ELR (cell line): ENCODE results near the gene DCAF11.

Experiments
- DNase-seq: peaks from one replicate; pipeline ENCODE4 v3.0.0-alpha.2; 2015; ENCODE audit warnings: low read depth

Gene DCAF11

GRCh38 chr14:24121210-24121609 is 6.6 kb downstream of the DCAF11 start:
- DNase-seq = no peak

GRCh38 chr14:24122416-24122815 is 7.8 kb downstream of the DCAF11 start:
- no peak for DNase-seq

DNA sequence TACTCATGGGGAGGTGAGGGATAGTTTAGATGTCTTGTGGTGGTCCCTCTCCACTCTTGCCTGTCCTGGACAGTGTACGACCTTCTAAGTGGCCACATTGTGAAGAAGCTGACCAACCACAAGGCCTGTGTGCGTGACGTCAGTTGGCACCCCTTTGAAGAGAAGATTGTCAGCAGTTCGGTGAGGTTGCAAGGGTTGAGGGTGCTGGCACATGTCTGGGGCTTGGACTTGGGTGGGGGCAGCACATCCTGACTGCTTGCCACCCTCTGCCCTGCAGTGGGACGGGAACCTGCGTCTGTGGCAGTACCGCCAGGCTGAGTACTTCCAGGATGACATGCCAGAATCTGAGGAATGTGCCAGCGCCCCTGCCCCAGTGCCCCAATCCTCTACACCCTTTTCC is 8.3 kb downstream of the DCAF11 start:
- no peak for DNase-seq

GRCh38 chr14:24123424-24124417 is 9.1 kb downstream of the DCAF11 start:
- no peak for DNase-seq

DNA sequence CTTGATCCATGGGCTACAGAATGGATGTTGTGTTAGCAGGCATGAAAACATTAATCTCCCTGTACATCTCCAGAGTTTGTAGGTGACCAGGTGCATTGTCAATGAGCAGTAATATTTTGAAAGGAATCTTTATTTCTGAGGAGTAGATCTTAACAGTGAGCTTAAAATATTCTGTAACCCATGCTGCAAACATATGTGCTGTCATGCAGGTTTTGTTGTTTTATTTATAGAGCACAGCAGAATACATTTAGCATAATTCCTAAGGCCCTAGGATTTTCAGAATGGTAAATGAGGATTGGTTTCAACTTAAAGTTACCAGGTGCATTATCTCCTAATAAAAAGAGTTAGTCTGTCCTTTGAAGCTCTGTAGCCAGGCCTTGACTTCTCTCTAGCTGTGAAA is 12.4 kb downstream of the DCAF11 start:
- DNase-seq = no peak

DNA sequence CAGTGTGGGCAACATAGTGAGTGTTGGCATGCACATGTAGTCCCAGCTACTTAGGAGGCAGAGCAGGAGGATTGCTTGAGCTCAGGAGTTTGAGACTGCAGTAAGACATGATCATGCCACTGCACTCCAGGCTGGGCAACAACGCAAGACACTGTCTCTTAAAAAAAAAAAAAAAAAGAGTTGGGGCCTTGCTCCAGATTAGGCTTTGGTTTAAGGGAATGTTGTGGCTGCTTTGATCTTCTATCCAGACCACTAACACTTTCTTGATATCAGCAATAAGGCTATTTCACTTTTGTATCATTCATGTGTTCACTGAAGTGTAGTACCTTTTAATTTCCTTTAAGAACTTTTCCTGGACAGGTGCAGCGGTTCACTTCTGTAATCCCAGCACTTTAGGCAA is 13.1 kb downstream of the DCAF11 start:
- no peak for DNase-seq

DNA sequence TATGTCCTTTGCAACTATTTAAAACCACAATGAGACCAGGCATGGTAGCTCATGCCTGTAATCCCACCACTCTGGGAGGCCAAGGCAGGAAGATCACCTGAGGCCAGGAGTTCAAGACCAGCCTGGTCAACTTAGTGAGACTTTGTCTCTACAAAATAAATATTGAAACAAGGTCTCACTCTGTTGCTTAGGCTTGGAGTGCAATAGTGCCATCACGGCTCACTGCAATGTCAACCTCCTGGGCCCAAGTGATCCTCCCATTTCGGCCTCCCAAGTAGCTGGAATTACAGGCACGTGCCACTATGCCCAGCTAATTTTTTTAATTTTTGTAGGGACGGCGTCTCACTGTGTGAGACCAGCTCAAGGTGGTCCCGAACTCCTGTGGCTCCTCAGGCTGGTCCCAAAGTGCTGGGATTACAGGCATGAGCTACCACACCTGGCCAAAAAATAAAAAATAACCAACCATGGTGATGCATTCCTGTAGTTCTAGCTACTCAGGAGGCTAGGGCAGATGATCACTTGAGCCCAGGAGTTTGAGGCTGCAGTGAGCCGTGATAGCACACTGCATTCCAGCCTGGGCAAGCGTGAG is 14.9 kb downstream of the DCAF11 start:
- DNase-seq = no peak

GRCh38 chr14:24130380-24130716 is 15.8 kb downstream of the DCAF11 start, which contains the start of gene FITM1:
Gene FITM1 (plus strand): TSS chr14:24130659. CDS start chr14:24131564, 905 bp downstream.
- DNase-seq = no peak

GRCh38 chr14:24130717-24131548 is 16.4 kb downstream of the DCAF11 start:
- no peak for DNase-seq

- DNase-seq = no peak
Measured at GRCh38 chr14:24131549-24131966, 17.0 kb downstream of the DCAF11 start.

- no peak for DNase-seq
Measured at GRCh38 chr14:24132061-24132685, 17.6 kb downstream of the DCAF11 start.

GRCh38 chr14:24132976-24133375 is 18.4 kb downstream of the DCAF11 start:
- no peak for DNase-seq

GRCh38 chr14:24133735-24134134 is 19.2 kb downstream of the DCAF11 start:
- no peak for DNase-seq

GRCh38 chr14:24135584-24135833 is 20.9 kb downstream of the DCAF11 start:
- no peak for DNase-seq

DNA sequence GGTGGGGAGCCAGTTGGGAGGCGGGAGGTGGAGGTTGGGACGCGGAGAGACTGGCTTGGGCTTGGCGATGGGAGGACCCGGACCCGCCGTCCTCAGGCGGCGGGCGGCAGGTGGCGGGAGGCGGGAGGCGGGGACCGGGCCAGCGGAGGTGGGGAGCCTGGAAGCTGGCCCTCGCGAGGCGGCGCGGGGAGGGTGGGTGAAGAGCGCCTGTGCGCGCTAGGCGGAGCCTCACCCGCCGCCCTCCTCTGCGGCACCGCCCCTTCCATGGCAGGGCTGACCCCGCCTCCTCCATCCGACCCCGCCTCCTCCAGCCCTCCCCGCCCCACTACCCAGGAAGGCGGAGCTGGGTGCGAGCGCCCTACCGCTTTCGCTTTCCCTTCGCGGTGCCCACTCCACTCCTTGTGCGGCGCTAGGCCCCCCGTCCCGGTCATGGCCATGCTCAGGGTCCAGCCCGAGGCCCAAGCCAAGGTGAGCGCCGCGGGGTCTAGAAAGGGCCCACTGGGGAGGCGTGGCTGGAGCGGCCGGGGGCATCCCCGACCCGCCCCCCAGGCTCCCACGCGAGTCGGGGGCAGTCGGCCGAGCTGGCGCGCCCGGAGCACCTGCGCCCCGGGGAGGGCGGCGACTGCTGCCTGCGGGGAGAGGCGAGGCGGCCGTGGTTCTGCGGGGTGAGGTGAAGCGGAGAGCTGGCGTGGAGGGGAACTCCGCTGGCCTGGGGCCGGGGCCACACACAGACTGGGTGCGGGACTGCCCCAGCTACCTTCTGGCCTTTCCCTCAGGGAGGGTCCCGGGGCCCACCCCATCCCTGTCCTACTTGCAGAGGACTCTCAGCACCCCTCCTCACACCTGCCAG is 21.5 kb downstream of the DCAF11 start, which contains the start of gene PSME1:
PSME1 (plus strand) TSS at position 361 of the 850 bp plus-strand sequence; CDS start at position 430, 69 bp downstream.
- DNase-seq = peak; percentile 90

DNA sequence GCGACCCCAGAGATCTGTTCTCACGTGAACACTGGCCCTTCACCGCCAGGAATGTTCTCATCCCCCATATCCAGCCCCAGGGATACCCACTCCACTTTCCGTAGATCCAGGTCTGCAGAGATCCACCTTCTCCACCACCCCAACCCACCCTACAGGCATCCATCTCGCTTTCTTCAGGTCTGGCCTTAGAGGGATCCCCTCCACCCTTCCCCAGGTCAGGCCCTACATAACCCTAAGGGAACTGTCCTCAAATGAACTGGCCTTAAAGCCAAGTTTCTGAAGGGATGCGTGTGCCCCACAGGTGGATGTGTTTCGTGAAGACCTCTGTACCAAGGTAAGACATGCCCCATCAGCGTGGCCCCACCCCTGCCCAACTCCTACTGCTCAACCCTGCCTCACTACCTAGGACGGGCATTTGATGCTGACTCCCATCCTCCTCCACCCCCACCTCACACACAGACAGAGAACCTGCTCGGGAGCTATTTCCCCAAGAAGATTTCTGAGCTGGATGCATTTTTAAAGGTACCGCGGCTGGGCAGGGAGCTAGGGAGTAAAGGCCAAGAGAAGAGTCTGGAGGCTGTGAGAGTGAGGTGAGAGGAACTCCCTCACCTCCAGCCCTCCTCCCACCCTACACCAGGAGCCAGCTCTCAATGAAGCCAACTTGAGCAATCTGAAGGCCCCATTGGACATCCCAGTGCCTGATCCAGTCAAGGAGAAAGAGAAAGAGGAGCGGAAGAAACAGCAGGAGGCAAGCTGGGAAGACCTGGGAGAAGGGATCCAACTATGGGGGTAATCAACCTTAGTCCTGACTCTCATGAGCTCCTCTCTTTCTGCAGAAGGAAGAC is 22.3 kb downstream of the DCAF11 start:
- no peak for DNase-seq

GRCh38 chr14:24137529-24138395 is 23.2 kb downstream of the DCAF11 start:
- no peak for DNase-seq

- DNase-seq = no peak
Measured at GRCh38 chr14:24138396-24139271, 24.1 kb downstream of the DCAF11 start.
